ENCODE measurements around the gene CDC73. TPM values are rescaled to one million over a fixed set of nuclear protein-coding genes. Genes with fewer than 3 reads are reported as not detected.

The CDC73 gene
- total RNA-seq, 3 donors from 2014 or later: 50.5 to 61.4 (median 58.0) TPM

- H3K36me3 Mint-ChIP-seq (ENCODE audit: insufficient read depth): peaks cover 10% of the 10 kb centered on the region
- ATAC-seq (no peak), DNase-seq (no peak)
- H3K9me3 Mint-ChIP-seq: no peaks in the 10 kb centered on the region
- peak overlapping the region; percentile 98 for H3K4me3 Mint-ChIP-seq
- H3K27me3 Mint-ChIP-seq (ENCODE audit: low read depth): no peaks in the 10 kb centered on the region
- peaks cover 51% of the 10 kb centered on the region for H3K4me1 Mint-ChIP-seq (ENCODE audit: low read depth)
Observed at GRCh38 chr1:193123751-193124150, 1.9 kb downstream of the CDC73 start.

- Mint-ChIP-seq H3K4me3 (no peak overlapping the region), H3K4me1 (ENCODE audit: low read depth) (peaks cover 50% of the 10 kb centered on the region), H3K27me3 (ENCODE audit: low read depth) (no peaks in the 10 kb centered on the region), H3K9me3 (no peaks in the 10 kb centered on the region), H3K36me3 (ENCODE audit: insufficient read depth) (peaks cover 12% of the 10 kb centered on the region)
- DNase-seq (no peak), ATAC-seq (no peak)
Observed at GRCh38 chr1:193125369-193125768, 3.5 kb downstream of the CDC73 start.

GRCh38 chr1:193131266-193131860 lies 9.5 kb downstream of the CDC73 start:
- H3K4me3 Mint-ChIP-seq: no peak overlapping the region
- H3K27me3 Mint-ChIP-seq (ENCODE audit: low read depth): no peaks in the 10 kb centered on the region
- DNase-seq (no peak), ATAC-seq (peak; percentile 70 to 72)
- peaks cover 31% of the 10 kb centered on the region for H3K36me3 Mint-ChIP-seq (ENCODE audit: insufficient read depth)
- peaks cover 34% of the 10 kb centered on the region for H3K4me1 Mint-ChIP-seq (ENCODE audit: low read depth)
- H3K9me3 Mint-ChIP-seq: no peaks in the 10 kb centered on the region

- Mint-ChIP-seq H3K9me3 (no peaks in the 10 kb centered on the region), H3K4me3 (no peak overlapping the region), H3K4me1 (ENCODE audit: low read depth) (peaks cover 22% of the 10 kb centered on the region), H3K36me3 (ENCODE audit: insufficient read depth) (peaks cover 49% of the 10 kb centered on the region), H3K27me3 (ENCODE audit: low read depth) (no peaks in the 10 kb centered on the region)
- DNase-seq (no peak), ATAC-seq (no peak)
Observed at GRCh38 chr1:193140254-193140653, 18.4 kb downstream of the CDC73 start.

GRCh38 chr1:193141804-193142203 lies 20.0 kb downstream of the CDC73 start:
- Mint-ChIP-seq H3K9me3 (no peaks in the 10 kb centered on the region), H3K4me3 (no peak overlapping the region), H3K4me1 (ENCODE audit: low read depth) (peaks cover 22% of the 10 kb centered on the region), H3K27me3 (ENCODE audit: low read depth) (no peaks in the 10 kb centered on the region), H3K36me3 (ENCODE audit: insufficient read depth) (peaks cover 48% of the 10 kb centered on the region)
- DNase-seq (no peak), ATAC-seq (peak in 1 of 2 donors; percentile 34)

- Mint-ChIP-seq H3K27me3 (ENCODE audit: low read depth) (no peaks in the 10 kb centered on the region), H3K36me3 (ENCODE audit: insufficient read depth) (peaks cover 42% of the 10 kb centered on the region), H3K4me3 (no peak overlapping the region), H3K9me3 (no peaks in the 10 kb centered on the region), H3K4me1 (ENCODE audit: low read depth) (peaks cover 22% of the 10 kb centered on the region)
- DNase-seq: no peak
- no peak for ATAC-seq
Observed at GRCh38 chr1:193142409-193142808, 20.6 kb downstream of the CDC73 start.

- Mint-ChIP-seq H3K27me3 (ENCODE audit: low read depth) (no peaks in the 10 kb centered on the region), H3K9me3 (no peaks in the 10 kb centered on the region), H3K4me3 (no peak overlapping the region), H3K4me1 (ENCODE audit: low read depth) (peaks cover 22% of the 10 kb centered on the region), H3K36me3 (ENCODE audit: insufficient read depth) (peaks cover 36% of the 10 kb centered on the region)
- ATAC-seq (no peak), DNase-seq (no peak)
Observed at GRCh38 chr1:193143285-193143684, 21.5 kb downstream of the CDC73 start.

GRCh38 chr1:193144361-193144938 lies 22.6 kb downstream of the CDC73 start:
- H3K27me3 Mint-ChIP-seq (ENCODE audit: low read depth): no peaks in the 10 kb centered on the region
- no peak for DNase-seq
- no peak for ATAC-seq
- no peak overlapping the region for H3K4me3 Mint-ChIP-seq
- H3K36me3 Mint-ChIP-seq (ENCODE audit: insufficient read depth): peaks cover 33% of the 10 kb centered on the region
- H3K9me3 Mint-ChIP-seq: no peaks in the 10 kb centered on the region
- H3K4me1 Mint-ChIP-seq (ENCODE audit: low read depth): peaks cover 19% of the 10 kb centered on the region

GRCh38 chr1:193144999-193145398 lies 23.2 kb downstream of the CDC73 start:
- DNase-seq (no peak), ATAC-seq (no peak)
- Mint-ChIP-seq H3K4me3 (no peak overlapping the region), H3K27me3 (ENCODE audit: low read depth) (no peaks in the 10 kb centered on the region), H3K9me3 (no peaks in the 10 kb centered on the region), H3K4me1 (ENCODE audit: low read depth) (peaks cover 15% of the 10 kb centered on the region), H3K36me3 (ENCODE audit: insufficient read depth) (peaks cover 28% of the 10 kb centered on the region)

- H3K9me3 Mint-ChIP-seq: no peaks in the 10 kb centered on the region
- no peak overlapping the region for H3K4me3 Mint-ChIP-seq
- ATAC-seq: no peak
- peaks cover 23% of the 10 kb centered on the region for H3K4me1 Mint-ChIP-seq (ENCODE audit: low read depth)
- H3K36me3 Mint-ChIP-seq (ENCODE audit: insufficient read depth): peaks cover 36% of the 10 kb centered on the region
- DNase-seq: no peak
- H3K27me3 Mint-ChIP-seq (ENCODE audit: low read depth): no peaks in the 10 kb centered on the region
Observed at GRCh38 chr1:193156117-193156821, 34.4 kb downstream of the CDC73 start.

- Mint-ChIP-seq H3K4me3 (no peak overlapping the region), H3K9me3 (no peaks in the 10 kb centered on the region), H3K4me1 (ENCODE audit: low read depth) (peaks cover 23% of the 10 kb centered on the region), H3K36me3 (ENCODE audit: insufficient read depth) (peaks cover 36% of the 10 kb centered on the region), H3K27me3 (ENCODE audit: low read depth) (no peaks in the 10 kb centered on the region)
- ATAC-seq: no peak
- no peak for DNase-seq
Observed at GRCh38 chr1:193156822-193157142, 35.0 kb downstream of the CDC73 start.

GRCh38 chr1:193157360-193157759 lies 35.5 kb downstream of the CDC73 start:
- H3K27me3 Mint-ChIP-seq (ENCODE audit: low read depth): no peaks in the 10 kb centered on the region
- no peak for ATAC-seq
- H3K4me3 Mint-ChIP-seq: no peak overlapping the region
- no peaks in the 10 kb centered on the region for H3K9me3 Mint-ChIP-seq
- H3K36me3 Mint-ChIP-seq (ENCODE audit: insufficient read depth): peaks cover 34% of the 10 kb centered on the region
- H3K4me1 Mint-ChIP-seq (ENCODE audit: low read depth): peaks cover 23% of the 10 kb centered on the region
- DNase-seq: no peak

GRCh38 chr1:193176113-193176512 lies 54.3 kb downstream of the CDC73 start:
- DNase-seq: no peak
- ATAC-seq: no peak
- Mint-ChIP-seq H3K36me3 (ENCODE audit: insufficient read depth) (peaks cover 32% of the 10 kb centered on the region), H3K27me3 (ENCODE audit: low read depth) (no peaks in the 10 kb centered on the region), H3K4me3 (no peak overlapping the region), H3K9me3 (no peaks in the 10 kb centered on the region), H3K4me1 (ENCODE audit: low read depth) (peaks cover 38% of the 10 kb centered on the region)

- ATAC-seq: no peak
- Mint-ChIP-seq H3K36me3 (ENCODE audit: insufficient read depth) (peaks cover 32% of the 10 kb centered on the region), H3K9me3 (no peaks in the 10 kb centered on the region), H3K4me3 (no peak overlapping the region), H3K27me3 (ENCODE audit: low read depth) (no peaks in the 10 kb centered on the region), H3K4me1 (ENCODE audit: low read depth) (peaks cover 34% of the 10 kb centered on the region)
- DNase-seq: no peak
Observed at GRCh38 chr1:193176788-193177187, 55.0 kb downstream of the CDC73 start.

- Mint-ChIP-seq H3K36me3 (ENCODE audit: insufficient read depth) (peaks cover 22% of the 10 kb centered on the region), H3K27me3 (ENCODE audit: low read depth) (no peaks in the 10 kb centered on the region), H3K4me1 (ENCODE audit: low read depth) (peaks cover 37% of the 10 kb centered on the region), H3K9me3 (no peaks in the 10 kb centered on the region), H3K4me3 (no peak overlapping the region)
- no peak for DNase-seq
- ATAC-seq: no peak
Observed at GRCh38 chr1:193179094-193179493, 57.3 kb downstream of the CDC73 start.

All from activated T-cell treated with anti-CD3 and anti-CD28 coated beads, Interleukin-2, amount 50 U/mL, for 4 hours (primary cell).